HG03558 (cell line): ENCODE results near the gene WDFY4.

Experiments used
- ATAC-seq: cut with Tn5 transposase; IDR thresholded peaks from one replicate; pipeline ENCODE4 v1.9.1; 2021; ENCODE audit warnings: moderate number of reproducible peaks; ENCODE audit not compliant: unreplicated experiment; ENCODE audit errors: extremely low read depth

Gene WDFY4

GRCh38 chr10:48951707-48952106 lies 267.0 kb downstream of the WDFY4 start:
- ATAC-seq = no peak

DNA sequence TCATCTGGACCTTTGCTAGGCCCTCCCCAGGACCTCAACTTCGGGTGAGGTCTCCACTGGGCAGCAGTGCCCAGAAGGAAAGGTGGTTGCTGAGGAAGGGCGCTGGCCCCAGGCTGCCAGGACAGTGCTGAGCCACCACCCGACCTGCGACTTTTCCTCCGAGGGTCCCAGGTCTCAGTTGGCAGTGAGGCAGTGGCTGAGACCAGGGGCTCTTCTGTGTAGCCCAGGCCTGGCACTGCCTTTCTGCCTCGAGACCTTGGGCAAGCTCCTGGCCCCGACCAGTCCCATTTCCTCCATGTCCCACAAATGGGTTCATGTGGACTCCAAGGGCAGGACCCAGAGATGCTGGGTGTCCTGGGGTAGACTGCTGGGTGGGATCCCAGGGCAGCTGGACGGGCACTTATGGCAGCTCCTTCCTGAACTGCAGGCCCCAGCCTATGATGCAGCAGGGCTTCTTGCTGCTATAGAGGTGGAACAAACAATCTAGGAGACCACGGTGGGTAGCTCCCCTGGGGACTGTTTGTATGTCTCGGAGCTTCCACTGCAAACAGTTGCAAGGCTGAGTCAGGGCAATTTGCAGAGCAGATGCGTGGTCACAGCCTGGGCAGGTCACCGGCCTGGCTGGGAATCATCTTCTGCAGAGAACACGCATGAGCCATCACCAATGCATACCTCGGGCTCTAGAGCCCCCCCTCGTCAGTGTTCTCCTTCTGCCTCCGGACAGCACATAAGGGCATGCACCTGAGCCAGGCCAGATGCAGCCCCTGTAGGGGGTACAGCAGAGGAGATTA lies 272.9 kb downstream of the WDFY4 start:
- ATAC-seq = no peak

- ATAC-seq = no peak
Observed at GRCh38 chr10:48958598-48959190, 274.0 kb downstream of the WDFY4 start.

- no peak for ATAC-seq
Observed at GRCh38 chr10:48964038-48964437, 279.4 kb downstream of the WDFY4 start.

DNA sequence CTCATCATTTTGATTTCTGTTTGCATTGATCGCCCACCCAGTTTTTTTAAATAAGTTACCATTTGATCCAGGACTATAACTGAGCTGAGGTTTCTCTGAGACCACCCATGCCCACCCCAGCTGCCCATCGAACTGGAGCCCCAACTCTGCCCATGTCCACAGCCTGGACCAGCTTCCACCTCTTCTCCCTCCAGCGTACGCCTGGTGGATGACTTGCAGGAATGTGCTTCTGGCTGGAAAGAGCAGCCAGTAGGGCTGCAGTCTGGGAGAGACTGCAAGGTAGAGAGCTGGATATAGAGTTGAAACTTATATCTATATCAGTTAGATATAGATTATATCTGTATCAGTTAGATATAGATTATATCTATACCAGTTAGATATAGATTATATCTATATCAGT lies 280.8 kb downstream of the WDFY4 start:
- ATAC-seq = no peak

DNA sequence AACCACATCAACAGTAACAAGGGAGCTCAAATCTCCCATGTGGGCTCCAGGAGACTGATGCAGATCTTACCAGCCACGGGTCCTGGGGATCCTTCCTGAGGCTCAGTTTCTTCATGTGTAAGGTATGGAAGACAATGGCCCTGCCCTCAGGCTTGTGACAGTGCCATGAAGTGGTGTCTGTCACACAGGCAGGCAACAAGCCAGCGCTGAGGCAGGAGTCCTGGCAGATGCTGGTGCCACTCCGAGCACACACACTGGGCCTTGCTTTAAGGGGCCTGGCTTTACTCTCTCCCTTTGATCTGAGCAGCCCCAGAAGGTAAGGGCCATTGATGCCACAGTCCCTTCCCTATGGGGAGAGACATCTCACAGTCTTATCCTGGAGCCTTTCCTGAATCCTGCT lies 283.4 kb downstream of the WDFY4 start:
- no peak for ATAC-seq

DNA sequence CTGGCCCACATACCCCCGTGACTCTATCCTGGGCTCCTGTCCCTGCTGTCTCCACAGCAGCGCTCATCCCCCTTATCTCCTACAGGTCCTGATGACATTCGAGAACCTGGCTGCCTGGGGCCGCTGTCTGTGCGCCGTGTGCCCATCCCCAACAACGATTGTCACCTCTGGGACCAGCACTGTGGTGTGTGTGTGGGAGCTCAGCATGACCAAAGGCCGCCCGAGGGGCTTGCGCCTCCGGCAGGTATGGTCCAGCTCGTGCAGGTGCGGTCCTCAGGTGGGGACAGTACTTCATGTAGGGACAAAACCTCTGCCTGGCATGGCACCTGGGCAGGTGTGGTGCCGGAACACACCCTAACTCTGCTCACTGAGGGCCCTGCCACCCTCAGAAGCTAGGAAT lies 285.4 kb downstream of the WDFY4 start:
- ATAC-seq = no peak

- no peak for ATAC-seq
Observed at GRCh38 chr10:48970654-48971053, 286.0 kb downstream of the WDFY4 start.

DNA sequence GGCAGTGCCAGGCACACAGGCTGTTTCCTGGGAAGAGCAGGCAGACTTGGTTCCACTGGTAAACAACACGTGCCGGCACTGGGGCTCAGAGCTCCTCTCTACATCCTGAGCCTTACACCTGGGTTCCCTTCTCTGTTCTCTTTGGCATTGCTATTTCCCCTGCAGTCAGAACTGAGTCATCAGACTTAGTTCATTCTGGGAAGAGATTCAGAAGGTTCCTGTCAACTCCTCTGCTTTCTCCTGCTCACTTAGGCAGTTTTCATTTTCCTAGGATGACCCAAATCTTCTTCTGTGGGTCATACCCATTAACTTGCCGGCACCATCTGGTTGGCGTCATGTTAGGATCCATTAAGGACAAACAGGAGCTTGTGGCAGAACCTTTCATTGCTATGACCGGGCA lies 288.4 kb downstream of the WDFY4 start:
- ATAC-seq = no peak

DNA sequence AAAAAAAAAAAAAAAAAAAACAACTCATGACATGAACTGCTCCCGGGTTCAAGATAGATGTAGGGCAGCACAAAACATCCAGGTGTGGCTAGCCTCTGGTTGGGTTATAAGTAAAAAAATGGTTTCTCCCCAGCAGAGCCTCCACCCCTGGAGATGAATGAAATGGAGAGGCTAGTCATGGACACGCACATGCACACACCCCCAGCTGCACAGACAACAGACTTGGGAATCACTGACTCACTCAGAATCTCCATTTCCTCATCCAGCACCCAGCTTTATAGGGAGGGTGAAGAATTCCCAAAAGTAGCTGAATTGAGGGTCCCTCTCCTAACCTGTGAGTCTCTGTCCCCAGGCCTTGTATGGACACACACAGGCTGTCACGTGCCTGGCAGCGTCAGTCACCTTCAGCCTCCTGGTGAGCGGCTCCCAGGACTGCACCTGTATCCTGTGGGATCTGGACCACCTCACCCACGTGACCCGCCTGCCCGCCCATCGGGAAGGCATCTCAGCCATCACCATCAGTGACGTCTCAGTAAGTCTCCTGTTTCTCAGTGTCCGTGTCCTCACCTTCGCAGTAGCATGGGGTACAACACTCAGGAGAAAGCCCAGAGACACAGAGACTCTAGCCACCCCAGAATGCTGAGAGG lies 290.0 kb downstream of the WDFY4 start:
- no peak for ATAC-seq

- no peak for ATAC-seq
Observed at GRCh38 chr10:48976196-48976595, 291.5 kb downstream of the WDFY4 start.

- no peak for ATAC-seq
Observed at GRCh38 chr10:48978318-48978717, 293.6 kb downstream of the WDFY4 start.

DNA sequence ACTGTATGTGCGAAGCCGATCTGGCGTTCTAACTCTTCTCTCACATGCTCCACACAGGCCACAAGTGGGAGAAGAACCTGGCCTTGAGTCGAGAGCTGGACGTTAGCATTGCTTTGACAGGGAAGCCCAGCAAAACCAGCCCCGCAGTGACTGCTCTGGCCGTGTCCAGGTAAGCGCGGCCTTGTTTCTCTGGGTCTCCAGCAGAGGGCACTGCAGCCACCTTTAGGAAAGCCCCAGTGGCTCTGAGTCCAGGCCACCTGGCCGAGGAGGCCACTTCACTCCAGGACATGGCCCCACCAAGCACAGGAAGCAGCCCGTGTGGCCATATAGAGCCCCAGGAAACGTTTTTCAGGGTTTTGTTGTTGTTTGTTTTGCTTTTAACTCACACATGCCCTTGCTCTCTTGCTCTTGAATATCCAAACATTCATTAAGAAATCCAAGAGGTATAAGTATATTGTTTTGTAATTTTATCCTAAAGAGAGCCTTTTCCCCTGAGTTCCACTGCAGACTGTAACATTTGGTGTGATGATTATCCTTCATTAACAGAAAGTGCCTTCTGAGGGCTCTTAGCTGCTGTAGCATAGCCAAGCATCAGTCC lies 296.7 kb downstream of the WDFY4 start:
- ATAC-seq = no peak

GRCh38 chr10:48982584-48982983 lies 297.9 kb downstream of the WDFY4 start:
- no peak for ATAC-seq

DNA sequence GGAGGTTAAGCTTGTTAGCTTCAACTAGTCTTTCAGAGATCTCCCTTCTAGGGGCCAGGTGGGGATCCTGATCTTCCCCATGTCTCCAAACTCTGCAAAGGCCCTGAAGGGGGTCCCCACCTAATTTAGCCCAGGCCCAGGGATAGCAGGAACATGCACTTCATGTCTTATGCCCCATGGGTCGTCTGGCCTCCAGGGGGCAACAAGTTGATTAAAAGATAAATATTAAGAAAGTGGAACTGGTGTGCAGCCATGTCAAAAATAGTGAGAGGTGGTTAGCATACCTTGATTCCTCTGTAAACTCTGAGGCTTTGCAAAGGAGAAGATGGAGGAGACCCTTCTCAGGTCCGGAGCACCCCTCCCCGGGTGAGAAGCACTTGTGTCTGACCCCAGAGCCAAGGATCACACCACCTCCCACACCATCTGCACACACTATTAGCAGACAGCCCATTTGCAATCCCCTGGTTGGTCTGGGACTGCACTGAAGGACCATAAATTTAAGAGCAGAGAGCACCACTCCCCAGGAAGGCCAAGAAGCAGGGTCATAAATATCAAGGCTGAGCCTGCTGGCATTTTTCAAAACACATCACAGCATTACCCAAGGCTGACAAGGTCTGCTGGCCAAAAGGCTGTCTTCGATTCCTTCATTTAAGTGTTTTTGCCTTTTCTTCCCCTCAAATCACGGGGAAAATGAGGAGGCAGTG lies 299.1 kb downstream of the WDFY4 start:
- ATAC-seq = no peak

DNA sequence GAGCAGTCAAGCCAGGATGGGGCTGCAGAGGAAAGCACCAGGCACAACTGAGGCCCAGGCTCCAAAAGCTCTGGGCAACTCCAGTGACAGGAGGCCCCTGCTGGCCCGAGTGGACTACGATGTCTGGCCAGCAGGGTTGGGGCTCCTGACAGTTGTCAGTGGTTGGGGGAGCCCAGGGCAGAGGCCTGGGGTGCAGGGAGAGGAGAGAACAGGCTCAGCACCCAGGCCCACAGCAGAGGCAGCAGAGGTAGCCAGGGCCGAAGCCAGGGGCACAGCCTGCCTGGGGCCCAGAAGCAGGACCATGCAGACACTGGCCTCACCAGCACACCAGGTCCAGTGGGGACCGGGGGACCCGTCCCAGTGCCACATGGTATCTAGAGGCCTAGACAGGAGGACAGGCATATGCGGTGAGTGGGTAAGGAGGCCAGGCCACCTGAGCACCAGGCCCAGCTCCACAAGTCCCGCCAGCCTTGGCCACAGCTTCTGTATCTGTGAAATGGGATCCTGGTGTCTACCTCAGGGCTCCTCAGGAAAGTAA lies 301.0 kb downstream of the WDFY4 start:
- ATAC-seq = no peak

DNA sequence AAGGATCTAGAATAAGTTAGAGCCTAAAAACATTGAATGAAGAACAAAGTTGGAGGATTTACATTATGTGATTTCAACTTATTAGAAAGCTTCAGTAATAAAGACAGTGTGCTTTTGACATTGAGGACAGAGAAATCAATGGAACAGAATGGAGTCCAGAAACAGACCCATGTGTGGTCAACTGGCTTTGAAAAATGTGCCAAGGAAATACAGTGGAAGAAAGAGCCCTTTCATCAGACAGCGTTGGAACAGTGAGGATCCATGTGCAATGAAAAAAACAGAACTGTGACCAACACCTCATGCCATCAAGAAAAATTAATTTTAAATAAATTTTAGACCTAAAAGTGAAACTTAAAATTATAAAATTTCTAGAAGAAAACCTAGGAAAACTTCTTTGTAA lies 305.6 kb downstream of the WDFY4 start:
- ATAC-seq = no peak

DNA sequence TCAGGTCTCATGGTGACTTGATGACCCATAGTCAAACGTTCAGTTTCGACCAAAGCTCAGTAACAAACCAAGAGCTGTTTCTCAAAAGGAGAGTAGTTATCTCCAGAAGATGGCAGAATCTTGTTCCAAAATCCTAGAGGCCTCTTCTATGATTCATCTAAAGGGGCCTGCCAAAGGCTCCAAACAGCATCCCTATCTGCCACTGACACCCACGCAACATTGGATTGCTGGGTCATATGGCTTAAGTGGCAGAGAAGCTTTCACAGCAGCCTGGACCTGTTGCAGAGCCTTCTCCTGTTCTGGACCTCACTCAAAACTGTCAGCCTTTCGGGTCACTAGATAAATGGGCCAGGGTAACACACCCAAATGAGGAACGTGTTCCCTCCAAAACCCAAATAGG lies 309.0 kb downstream of the WDFY4 start:
- ATAC-seq = no peak

DNA sequence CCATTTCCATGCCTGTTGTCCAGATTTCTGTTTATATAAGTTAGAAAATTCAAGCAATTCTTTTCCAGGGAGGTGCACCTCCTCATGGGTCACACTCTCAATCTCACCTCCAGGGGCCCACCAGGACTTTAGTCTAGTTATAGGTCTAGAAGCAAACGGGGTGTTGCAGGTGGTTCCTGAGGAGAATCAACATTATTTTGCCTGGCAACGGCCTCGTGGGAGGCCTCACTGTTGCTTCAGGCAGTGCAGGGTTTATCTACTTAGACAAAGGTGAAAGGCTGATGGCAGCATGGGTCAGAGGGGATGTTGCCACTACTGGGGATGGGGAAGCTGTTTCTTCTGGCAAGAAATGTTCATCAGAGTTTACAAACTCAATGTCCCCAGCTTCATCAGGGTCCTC lies 311.7 kb downstream of the WDFY4 start:
- no peak for ATAC-seq

GRCh38 chr10:48999346-48999745 lies 314.7 kb downstream of the WDFY4 start:
- ATAC-seq = no peak
